Neural cell (in vitro differentiated cells): ENCODE measurements around the gene ASMTL. TPM values are rescaled to one million over a fixed set of nuclear protein-coding genes. Genes with fewer than 3 reads are reported as not detected.
"Not testable (repeated sequence)": the region's sequence is repeated elsewhere in the genome, so short reads cannot be mapped to it uniquely, and the experiment has no call there.

ENCODE experiments used
- H2AFZ ChIP-seq: fragments of 200-600, 300-800 bp; sonication (generic), shearing (Covaris generic); 2 replicates; pipeline ENCODE4 v1.6.0; 2014; ENCODE audit warnings: low read depth, mild to moderate bottlenecking, antibody characterized with exemption, low read length, moderate library complexity
- H3F3A ChIP-seq: fragments of 200-600 bp; shearing (Covaris generic); 2 replicates; pipeline ENCODE4 v1.6.1; 2016; ENCODE audit warnings: mild to moderate bottlenecking, moderate library complexity, mixed read lengths, antibody characterized with exemption, low read length; ENCODE audit not compliant: insufficient read depth, poor library complexity, severe bottlenecking
- H3K27ac ChIP-seq: fragments of 200-600, 300-800 bp; sonication (generic), shearing (Covaris generic); 2 replicates; pipeline ENCODE4 v1.5.1; 2014; ENCODE audit warnings: mild to moderate bottlenecking, low read length, moderate library complexity
- H3K27me3 ChIP-seq: fragments of 300-800, 200-600 bp; sonication (generic), shearing (Covaris generic); 2 replicates; pipeline ENCODE4 v1.6.0; 2014; ENCODE audit warnings: mild to moderate bottlenecking, low read depth, low read length, moderate library complexity; ENCODE audit not compliant: insufficient read depth
- H3K36me3 ChIP-seq: fragments of 300-800, 200-600 bp; sonication (generic), shearing (Covaris generic); 2 replicates; pipeline ENCODE4 v1.5.1; 2014; ENCODE audit warnings: mild to moderate bottlenecking, antibody characterized with exemption, low read length, moderate library complexity; ENCODE audit not compliant: insufficient read depth
- H3K4me2 ChIP-seq: fragments of 300-800, 200-600 bp; sonication (generic), shearing (Covaris generic); 2 replicates; pipeline ENCODE4 v1.6.0; 2014; ENCODE audit warnings: mild to moderate bottlenecking, low read length
- H3K4me3 ChIP-seq: fragments of 300-800, 200-600 bp; sonication (generic), shearing (Covaris generic); 2 replicates; pipeline ENCODE4 v1.5.1; 2014; ENCODE audit warnings: mild to moderate bottlenecking, low read length, moderate library complexity
- H3K79me2 ChIP-seq: fragments of 200-600 bp; shearing (Covaris generic); replicated peaks from 2 replicates; pipeline ENCODE4 v1.6.0; 2014; ENCODE audit warnings: mild to moderate bottlenecking, low read length, moderate library complexity; ENCODE audit not compliant: insufficient read depth
- H3K9ac ChIP-seq: fragments of 300-800, 200-600 bp; sonication (generic), shearing (Covaris generic); 2 replicates; pipeline ENCODE4 v1.6.1; 2016; ENCODE audit warnings: mild to moderate bottlenecking, low read length, mixed read lengths
- H3K9me2 ChIP-seq: fragments of 200-600 bp; shearing (Covaris generic); 2 replicates; pipeline ENCODE4 v1.6.1; 2016; ENCODE audit warnings: mild to moderate bottlenecking, low read length, mixed read lengths; ENCODE audit not compliant: insufficient read depth
- H3K9me3 ChIP-seq: fragments of 200-600, 300-800 bp; sonication (generic), shearing (Covaris generic); 2 replicates; pipeline ENCODE4 v1.6.1; 2016; ENCODE audit warnings: mild to moderate bottlenecking, mixed run types, low read length, moderate library complexity, mixed read lengths
- H4K20me1 ChIP-seq: fragments of 200-600 bp; shearing (Covaris generic); 2 replicates; pipeline ENCODE4 v1.6.1; 2016; ENCODE audit warnings: mild to moderate bottlenecking, mixed run types; ENCODE audit not compliant: insufficient read depth
- EP300 ChIP-seq: fragments of 450-650 bp; conservative IDR thresholded peaks from 2 replicates; pipeline ENCODE4 v1.6.1; 2014; ENCODE audit warnings: antibody characterized with exemption, mild to moderate bottlenecking, moderate library complexity; ENCODE audit not compliant: poor library complexity, severe bottlenecking
- EZH2 ChIP-seq: fragments of 200-600, 300-800 bp; shearing (Covaris generic), sonication (generic); IDR thresholded peaks from 2 replicates; pipeline ENCODE4 v1.6.1; 2014; ENCODE audit warnings: antibody characterized with exemption, low read length, borderline replicate concordance, mild to moderate bottlenecking; ENCODE audit not compliant: insufficient read depth, poor library complexity, severe bottlenecking
- MXI1 ChIP-seq: fragments of 450-650 bp; conservative IDR thresholded peaks from 2 replicates; pipeline ENCODE4 v1.6.1; 2014; ENCODE audit warnings: antibody characterized with exemption, mild to moderate bottlenecking; ENCODE audit not compliant: poor library complexity, severe bottlenecking
- POLR2AphosphoS5 ChIP-seq: IDR thresholded peaks from 2 replicates; pipeline ENCODE4 v1.6.1; 2012
- RAD21 ChIP-seq: fragments of 450-650 bp; conservative IDR thresholded peaks from 2 replicates; pipeline ENCODE4 v1.6.1; 2014; ENCODE audit warnings: antibody characterized with exemption, mild to moderate bottlenecking, moderate library complexity
- SMC3 ChIP-seq: fragments of 450-650 bp; conservative IDR thresholded peaks from 2 replicates; pipeline ENCODE4 v1.6.1; 2014; ENCODE audit warnings: antibody characterized with exemption, mild to moderate bottlenecking, moderate library complexity; ENCODE audit not compliant: poor library complexity
- TAF1 ChIP-seq: IDR thresholded peaks from 2 replicates; pipeline ENCODE4 v1.6.1; 2012; ENCODE audit warnings: low read depth
- polyA plus RNA-seq: library from polyadenylated mRNA; depleted of rRNA; stranded (reverse); fragments of >200 nt; gene quantifications from 2 replicates; pipeline ENCODE4 v1.2.3, GENCODE V29; 2014
- TF ChIP-seq, protein P1 (sequence below): IDR thresholded peaks from 2 replicates; pipeline ENCODE4 v1.6.1; 2012; ENCODE audit warnings: borderline replicate concordance
- TF ChIP-seq, protein P2 (sequence below): fragments of 450-650 bp; IDR thresholded peaks from 2 replicates; pipeline ENCODE4 v1.5.1; 2014; ENCODE audit warnings: antibody characterized with exemption, mild to moderate bottlenecking, moderate library complexity; ENCODE audit not compliant: poor library complexity, severe bottlenecking

Gene ASMTL
- polyA plus RNA-seq, 1 donor from 2014 or later = 25.9 TPM

DNA sequence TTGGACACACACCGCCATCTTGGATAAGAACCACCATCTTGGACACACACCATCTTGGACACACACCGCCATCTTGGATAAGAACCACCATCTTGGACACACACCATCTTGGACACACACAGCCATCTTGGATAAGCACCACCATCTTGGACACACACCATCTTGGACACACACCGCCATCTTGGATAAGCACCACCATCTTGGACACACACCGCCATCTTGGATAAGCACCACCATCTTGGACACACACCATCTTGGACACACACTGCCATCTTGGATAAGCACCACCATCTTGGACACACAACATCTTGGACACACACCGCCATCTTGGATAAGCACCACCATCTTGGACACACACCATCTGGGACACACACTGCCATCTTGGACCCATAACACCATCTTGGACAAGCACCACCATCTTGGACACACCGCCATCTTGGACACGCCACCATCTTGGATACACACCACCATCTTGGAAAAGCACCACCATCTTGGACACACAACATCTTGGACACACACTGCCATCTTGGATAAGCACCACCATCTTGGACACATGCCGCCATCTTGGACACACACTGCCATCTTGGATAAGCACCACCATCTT is 4.6 kb downstream of the ASMTL start:
- peaks cover 17% of the 10 kb centered on the region for H3K79me2 ChIP-seq
- not testable (repeated sequence) for H2AFZ ChIP-seq, H4K20me1 ChIP-seq

DNA sequence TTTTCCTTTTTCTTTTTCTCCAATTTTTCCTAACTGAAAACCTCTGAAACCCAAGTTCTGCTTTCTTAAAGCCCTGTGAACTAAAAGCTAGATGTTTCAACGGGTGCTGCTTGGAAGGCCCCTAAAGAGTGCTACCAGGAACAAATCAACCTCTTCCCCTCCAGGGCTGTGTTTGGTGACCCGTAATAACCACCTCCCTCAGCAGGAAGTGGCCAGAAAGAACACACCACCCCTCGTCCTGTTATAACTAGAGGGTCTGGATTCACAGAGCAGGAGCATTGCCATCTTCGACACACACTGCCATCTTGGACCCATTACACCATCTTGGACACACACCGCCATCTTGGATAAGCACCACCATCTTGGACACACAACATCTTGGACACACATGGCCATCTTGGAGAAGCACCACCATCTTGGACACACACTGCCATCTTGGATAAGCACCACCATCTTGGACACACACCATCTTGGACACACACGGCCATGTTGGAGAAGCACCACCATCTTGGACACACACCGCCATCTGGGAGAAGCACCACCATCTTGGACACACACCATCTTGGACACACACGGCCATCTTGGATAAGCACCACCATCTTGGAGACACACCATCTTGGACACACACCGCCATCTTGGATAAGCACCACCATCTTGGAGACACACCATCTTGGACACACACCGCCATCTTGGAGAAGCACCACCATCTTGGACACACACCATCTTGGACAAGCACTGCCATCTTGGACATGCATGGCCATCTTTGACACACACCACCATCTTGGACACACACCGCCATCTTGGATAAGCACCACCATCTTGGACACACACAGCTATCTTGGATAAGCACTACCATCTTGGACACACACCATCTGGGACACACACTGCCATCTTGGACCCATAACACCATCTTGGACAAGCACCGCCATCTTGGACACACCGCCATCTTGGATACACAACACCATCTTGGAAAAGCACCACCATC is 5.4 kb downstream of the ASMTL start:
- not testable (repeated sequence) for H2AFZ ChIP-seq, H4K20me1 ChIP-seq, H3F3A ChIP-seq, H3K9me3 ChIP-seq, H3K27me3 ChIP-seq, H3K27ac ChIP-seq, H3K9ac ChIP-seq, H3K4me2 ChIP-seq, H3K9me2 ChIP-seq, H3K4me3 ChIP-seq, H3K36me3 ChIP-seq
- peaks cover 16% of the 10 kb centered on the region for H3K79me2 ChIP-seq

More for the DNA sequence above, 4.6 kb downstream of the ASMTL start:
- H3K9me2 ChIP-seq, H3K36me3 ChIP-seq, H3F3A ChIP-seq, H3K27me3 ChIP-seq, H3K4me3 ChIP-seq, H3K9ac ChIP-seq, H3K4me2 ChIP-seq, H3K9me3 ChIP-seq, H3K27ac ChIP-seq: not testable (repeated sequence)

DNA sequence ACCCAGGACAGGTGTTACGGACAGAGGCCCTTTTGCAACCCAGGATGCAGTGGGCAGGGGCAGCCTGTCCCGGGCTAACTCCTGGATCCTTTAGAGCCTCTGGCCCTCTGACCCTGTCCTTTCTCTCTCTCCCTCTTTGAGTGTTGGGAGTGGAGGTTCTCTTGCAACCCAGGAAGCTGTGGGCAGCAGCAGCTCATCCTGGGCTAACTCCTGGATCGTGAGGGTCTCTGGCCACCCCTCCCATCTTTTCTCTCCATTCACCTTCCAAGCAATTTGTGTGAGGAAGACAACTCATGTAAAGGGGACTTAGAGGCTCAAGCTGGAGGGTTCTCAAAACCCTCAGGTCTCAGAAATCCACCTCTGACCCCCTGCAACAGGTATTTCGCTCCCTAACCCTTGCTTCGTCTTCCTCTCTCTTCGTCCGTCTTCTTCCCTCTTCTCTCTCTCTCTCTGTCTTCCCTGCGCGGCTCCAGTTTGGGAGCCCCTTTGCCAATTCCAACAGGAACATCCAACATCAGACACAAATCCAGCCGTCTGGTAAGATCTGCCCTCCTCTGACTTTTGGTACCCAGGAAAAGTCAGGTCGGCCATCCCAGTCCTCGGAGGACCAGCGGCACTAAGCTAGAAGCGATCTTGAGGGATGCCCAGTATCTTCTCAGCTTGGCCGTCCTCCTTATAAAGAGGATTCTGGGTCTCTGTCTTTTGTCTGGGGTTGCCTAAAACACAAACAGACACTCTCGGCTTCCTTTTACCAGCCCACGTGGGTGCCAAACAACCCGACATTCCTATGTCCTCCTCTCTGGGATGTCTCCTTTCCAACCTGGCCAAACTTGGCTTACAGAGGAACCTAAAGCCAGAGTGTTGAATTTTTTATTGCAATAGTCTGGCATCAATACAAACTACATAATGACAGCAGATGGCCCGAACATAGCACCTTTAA is 7.9 kb downstream of the ASMTL start:
- H3K79me2 ChIP-seq = peaks cover under 1% of the 10 kb centered on the region
- no peak overlapping the region for H3K4me2 ChIP-seq
- no peaks in the 10 kb centered on the region for H3K9me3 ChIP-seq
- H3K9me2 ChIP-seq = no peaks in the 10 kb centered on the region
- no peak overlapping the region for H3K9ac ChIP-seq
- no peaks in the 10 kb centered on the region for H3K27me3 ChIP-seq
- TF ChIP-seq SMC3 (no peak), TAF1 (no peak), POLR2AphosphoS5 (no peak), RAD21 (no peak), EZH2 (no peak), MXI1 (no peak), EP300 (no peak)
- TF ChIP-seq, protein P1, sequence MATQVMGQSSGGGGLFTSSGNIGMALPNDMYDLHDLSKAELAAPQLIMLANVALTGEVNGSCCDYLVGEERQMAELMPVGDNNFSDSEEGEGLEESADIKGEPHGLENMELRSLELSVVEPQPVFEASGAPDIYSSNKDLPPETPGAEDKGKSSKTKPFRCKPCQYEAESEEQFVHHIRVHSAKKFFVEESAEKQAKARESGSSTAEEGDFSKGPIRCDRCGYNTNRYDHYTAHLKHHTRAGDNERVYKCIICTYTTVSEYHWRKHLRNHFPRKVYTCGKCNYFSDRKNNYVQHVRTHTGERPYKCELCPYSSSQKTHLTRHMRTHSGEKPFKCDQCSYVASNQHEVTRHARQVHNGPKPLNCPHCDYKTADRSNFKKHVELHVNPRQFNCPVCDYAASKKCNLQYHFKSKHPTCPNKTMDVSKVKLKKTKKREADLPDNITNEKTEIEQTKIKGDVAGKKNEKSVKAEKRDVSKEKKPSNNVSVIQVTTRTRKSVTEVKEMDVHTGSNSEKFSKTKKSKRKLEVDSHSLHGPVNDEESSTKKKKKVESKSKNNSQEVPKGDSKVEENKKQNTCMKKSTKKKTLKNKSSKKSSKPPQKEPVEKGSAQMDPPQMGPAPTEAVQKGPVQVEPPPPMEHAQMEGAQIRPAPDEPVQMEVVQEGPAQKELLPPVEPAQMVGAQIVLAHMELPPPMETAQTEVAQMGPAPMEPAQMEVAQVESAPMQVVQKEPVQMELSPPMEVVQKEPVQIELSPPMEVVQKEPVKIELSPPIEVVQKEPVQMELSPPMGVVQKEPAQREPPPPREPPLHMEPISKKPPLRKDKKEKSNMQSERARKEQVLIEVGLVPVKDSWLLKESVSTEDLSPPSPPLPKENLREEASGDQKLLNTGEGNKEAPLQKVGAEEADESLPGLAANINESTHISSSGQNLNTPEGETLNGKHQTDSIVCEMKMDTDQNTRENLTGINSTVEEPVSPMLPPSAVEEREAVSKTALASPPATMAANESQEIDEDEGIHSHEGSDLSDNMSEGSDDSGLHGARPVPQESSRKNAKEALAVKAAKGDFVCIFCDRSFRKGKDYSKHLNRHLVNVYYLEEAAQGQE = no peak
- TF ChIP-seq, protein P2, sequence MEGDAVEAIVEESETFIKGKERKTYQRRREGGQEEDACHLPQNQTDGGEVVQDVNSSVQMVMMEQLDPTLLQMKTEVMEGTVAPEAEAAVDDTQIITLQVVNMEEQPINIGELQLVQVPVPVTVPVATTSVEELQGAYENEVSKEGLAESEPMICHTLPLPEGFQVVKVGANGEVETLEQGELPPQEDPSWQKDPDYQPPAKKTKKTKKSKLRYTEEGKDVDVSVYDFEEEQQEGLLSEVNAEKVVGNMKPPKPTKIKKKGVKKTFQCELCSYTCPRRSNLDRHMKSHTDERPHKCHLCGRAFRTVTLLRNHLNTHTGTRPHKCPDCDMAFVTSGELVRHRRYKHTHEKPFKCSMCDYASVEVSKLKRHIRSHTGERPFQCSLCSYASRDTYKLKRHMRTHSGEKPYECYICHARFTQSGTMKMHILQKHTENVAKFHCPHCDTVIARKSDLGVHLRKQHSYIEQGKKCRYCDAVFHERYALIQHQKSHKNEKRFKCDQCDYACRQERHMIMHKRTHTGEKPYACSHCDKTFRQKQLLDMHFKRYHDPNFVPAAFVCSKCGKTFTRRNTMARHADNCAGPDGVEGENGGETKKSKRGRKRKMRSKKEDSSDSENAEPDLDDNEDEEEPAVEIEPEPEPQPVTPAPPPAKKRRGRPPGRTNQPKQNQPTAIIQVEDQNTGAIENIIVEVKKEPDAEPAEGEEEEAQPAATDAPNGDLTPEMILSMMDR = no peak
- no peak overlapping the region for H3K27ac ChIP-seq
- no peaks in the 10 kb centered on the region for H3K36me3 ChIP-seq
- no peaks in the 10 kb centered on the region for H3F3A ChIP-seq
- H3K4me3 ChIP-seq = no peak overlapping the region
- no peaks in the 10 kb centered on the region for H4K20me1 ChIP-seq
- H2AFZ ChIP-seq = no peak overlapping the region
